Suppressor macrophage treated with lipopolysaccharide for 4 hours (primary cell): ENCODE measurements around the gene CELSR3.
A peak's percentile ranks its signal among the peaks of the same experiment; 100 is the strongest.

Source experiments
- DNase-seq: peaks from one replicate; pipeline ENCODE4 v3.0.0-alpha.2; 2020

The CELSR3 gene

GRCh38 chr3:48598323-48599076, 64.2 kb downstream of the CELSR3 start:
- no peak for DNase-seq

GRCh38 chr3:48597408-48597800, 65.3 kb downstream of the CELSR3 start:
- no peak for DNase-seq

- no peak for DNase-seq
Measured at GRCh38 chr3:48596676-48597407, 65.8 kb downstream of the CELSR3 start.

GRCh38 chr3:48596157-48596556, 66.5 kb downstream of the CELSR3 start:
- no peak for DNase-seq

- DNase-seq = peak; percentile 21
Measured at GRCh38 chr3:48595526-48596121, 67.1 kb downstream of the CELSR3 start.

GRCh38 chr3:48595075-48595525, 67.6 kb downstream of the CELSR3 start, which contains the start of gene COL7A1:
COL7A1 (minus strand) TSS chr3:48595329; CDS start chr3:48595159, 170 bp downstream.
- DNase-seq = no peak

GRCh38 chr3:48594417-48595049, 68.2 kb downstream of the CELSR3 start:
- no peak for DNase-seq

- DNase-seq = no peak
Measured at GRCh38 chr3:48593337-48593736, 69.3 kb downstream of the CELSR3 start.

- no peak for DNase-seq
Measured at GRCh38 chr3:48592519-48593087, 70.1 kb downstream of the CELSR3 start.

GRCh38 chr3:48591886-48592518, 70.7 kb downstream of the CELSR3 start:
- no peak for DNase-seq

- DNase-seq = no peak
Measured at GRCh38 chr3:48591436-48591835, 71.2 kb downstream of the CELSR3 start.

- no peak for DNase-seq
Measured at GRCh38 chr3:48588230-48588629, 74.5 kb downstream of the CELSR3 start.

- no peak for DNase-seq
Measured at GRCh38 chr3:48587686-48588085, 75.0 kb downstream of the CELSR3 start.
